ENCODE measurements around the gene IRX5.

- TF ChIP-seq EZH2 (IDR thresholded peaks at IDR 0.05; ENCODE audit: borderline replicate concordance, low read length) (no peak), CTCF (IDR thresholded peaks at IDR 0.05; ENCODE audit: low read length) (no peak)
Observed at GRCh38 chr16:54892981-54893380, 37.7 kb upstream of the IRX5 start.

All from OCI-LY1 (cell line).